ENCODE data around the gene CCDC34. TPM values are rescaled to one million over a fixed set of nuclear protein-coding genes. Genes with fewer than 3 reads are reported as not detected.

Gene CCDC34
- total RNA-seq, 1 experiment from 2014 or later: 18.7 TPM

GRCh38 chr11:27350511-27350910, 12.5 kb downstream of the CCDC34 start:
- TF ChIP-seq YY1 (IDR thresholded peaks at IDR 0.05; ENCODE audit: extremely low read depth, insufficient replicate concordance, low read depth, low read length) (no peak), MAX (IDR thresholded peaks at IDR 0.05) (no peak), ATF3 (IDR thresholded peaks at IDR 0.05) (no peak), JUND (IDR thresholded peaks at IDR 0.05) (no peak), POLR2A (IDR thresholded peaks at IDR 0.05; ENCODE audit: borderline replicate concordance, extremely low read depth, insufficient read depth, insufficient read length) (no peak)
- ChIA-PET RAD21 (ENCODE audit: low non-redundant PET in 1 of 2, low total read pairs in 2 of 2, uncharacterized antibody in 2 of 2, unreplicated experiment in 2 of 2) (no interaction called here), POLR2A (no interaction called here), CTCF (no interaction called here)
- no peak overlapping the region for H3K9ac ChIP-seq (ENCODE audit: low read length)
- no peaks in the 10 kb centered on the region for H3K27me3 ChIP-seq (ENCODE audit: insufficient read depth, low read length)
- no peak for ATAC-seq
- no peak overlapping the region for H3K27ac ChIP-seq (ENCODE audit: low read depth, low read length)
- no peak overlapping the region for H3K4me2 ChIP-seq (ENCODE audit: low read length)
- H3K4me3 ChIP-seq (replicated peaks in 1 of 2; ENCODE audit: low read depth in 1 of 2, low read length in 2 of 2): no peak overlapping the region
- no peaks in the 10 kb centered on the region for H4K20me1 ChIP-seq (ENCODE audit: insufficient read depth)
- intact Hi-C loops (cut with micrococcal nuclease): no loop called here
- H2AFZ ChIP-seq (ENCODE audit: low read depth, low read length, poor library complexity, severe bottlenecking): no peak overlapping the region
- no peaks in the 10 kb centered on the region for H3K9me2 ChIP-seq (ENCODE audit: insufficient read depth)
- no peaks in the 10 kb centered on the region for H3K36me3 ChIP-seq (ENCODE audit: control insufficient read depth in 1 of 2, insufficient read depth in 2 of 2, low read length in 2 of 2)
- no peaks in the 10 kb centered on the region for H3K9me3 ChIP-seq (ENCODE audit: control insufficient read depth in 1 of 2, insufficient read depth in 1 of 2, low read depth in 1 of 2, low read length in 2 of 2)
- BruUV-seq (replicated peaks): no TSS peak
- H3K79me2 ChIP-seq (ENCODE audit: insufficient read depth, low read length): no peaks in the 10 kb centered on the region
- H3K4me1 ChIP-seq (ENCODE audit: control insufficient read depth in 1 of 2, insufficient read depth in 2 of 2, low read length in 2 of 2): no peaks in the 10 kb centered on the region
- DNase-seq (ENCODE audit: low read depth, low spot score): no peak

- Histone ChIP-seq H3K4me1 (ENCODE audit: control insufficient read depth in 1 of 2, insufficient read depth in 2 of 2, low read length in 2 of 2) (no peaks in the 10 kb centered on the region), H3K4me3 (replicated peaks in 1 of 2; ENCODE audit: low read depth in 1 of 2, low read length in 2 of 2) (no peak overlapping the region), H2AFZ (ENCODE audit: low read depth, low read length, poor library complexity, severe bottlenecking) (no peak overlapping the region), H3K9me2 (ENCODE audit: insufficient read depth) (no peaks in the 10 kb centered on the region), H4K20me1 (ENCODE audit: insufficient read depth) (no peaks in the 10 kb centered on the region), H3K36me3 (ENCODE audit: control insufficient read depth in 1 of 2, insufficient read depth in 2 of 2, low read length in 2 of 2) (no peaks in the 10 kb centered on the region), H3K4me2 (ENCODE audit: low read length) (no peak overlapping the region), H3K27ac (ENCODE audit: low read depth, low read length) (no peak overlapping the region), H3K79me2 (ENCODE audit: insufficient read depth, low read length) (no peaks in the 10 kb centered on the region), H3K9me3 (ENCODE audit: control insufficient read depth in 1 of 2, insufficient read depth in 1 of 2, low read depth in 1 of 2, low read length in 2 of 2) (no peaks in the 10 kb centered on the region), H3K27me3 (ENCODE audit: insufficient read depth, low read length) (no peaks in the 10 kb centered on the region), H3K9ac (ENCODE audit: low read length) (no peak overlapping the region)
- RAD21 ChIA-PET (ENCODE audit: low non-redundant PET in 1 of 2, low total read pairs in 2 of 2, uncharacterized antibody in 2 of 2, unreplicated experiment in 2 of 2): no interaction called here
- POLR2A ChIA-PET: no interaction called here
- DNase-seq (ENCODE audit: low read depth, low spot score) (no peak), ATAC-seq (no peak)
- BruUV-seq (replicated peaks): no TSS peak
- no peak for TF ChIP-seq POLR2A (IDR thresholded peaks at IDR 0.05; ENCODE audit: borderline replicate concordance, extremely low read depth, insufficient read depth, insufficient read length)
- intact Hi-C loops (cut with micrococcal nuclease): no loop called here
- CTCF ChIA-PET: no interaction called here
Observed at GRCh38 chr11:27349919-27350318, 13.1 kb downstream of the CCDC34 start.

All from HCT116 (cell line).